HG02884 (cell line): ENCODE measurements around the gene ATP6V1C2.

ENCODE experiments used
- ATAC-seq: cut with Tn5 transposase; IDR thresholded peaks from one replicate; pipeline ENCODE4 v1.9.1; 2021; ENCODE audit warnings: mild to moderate bottlenecking, moderate library complexity; ENCODE audit not compliant: unreplicated experiment

ATP6V1C2 gene

DNA sequence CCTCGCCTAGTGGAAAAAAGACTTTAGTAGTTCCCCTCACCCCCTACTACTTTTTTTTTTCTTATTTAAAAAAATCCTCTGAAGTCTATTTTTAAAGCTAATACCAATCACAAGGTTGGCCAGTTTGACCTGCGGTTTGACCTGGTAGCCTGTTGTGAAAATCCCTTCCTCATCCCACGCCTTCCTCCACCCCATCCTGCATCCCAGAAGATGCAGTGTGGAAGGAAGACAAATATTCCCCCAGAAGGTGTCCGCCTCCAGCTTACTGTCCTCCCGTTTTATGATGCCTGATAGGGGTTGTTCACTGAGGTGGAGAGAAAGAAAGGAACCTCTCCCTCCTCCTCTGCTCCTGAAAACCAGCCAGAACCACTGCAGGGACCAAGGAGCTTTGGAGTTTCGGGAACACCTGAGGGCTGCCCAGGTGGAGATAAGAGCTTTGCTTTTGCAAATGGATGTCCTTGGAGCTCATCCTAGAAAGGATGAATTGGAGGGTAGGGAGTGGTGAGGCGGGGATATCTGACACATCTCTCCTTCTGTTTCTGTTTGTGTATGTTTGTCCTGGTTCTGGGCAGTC is 909 bp downstream of the ATP6V1C2 start:
- no peak for ATAC-seq

- no peak for ATAC-seq
Measured at GRCh38 chr2:10732924-10733565, 11.6 kb downstream of the ATP6V1C2 start.

DNA sequence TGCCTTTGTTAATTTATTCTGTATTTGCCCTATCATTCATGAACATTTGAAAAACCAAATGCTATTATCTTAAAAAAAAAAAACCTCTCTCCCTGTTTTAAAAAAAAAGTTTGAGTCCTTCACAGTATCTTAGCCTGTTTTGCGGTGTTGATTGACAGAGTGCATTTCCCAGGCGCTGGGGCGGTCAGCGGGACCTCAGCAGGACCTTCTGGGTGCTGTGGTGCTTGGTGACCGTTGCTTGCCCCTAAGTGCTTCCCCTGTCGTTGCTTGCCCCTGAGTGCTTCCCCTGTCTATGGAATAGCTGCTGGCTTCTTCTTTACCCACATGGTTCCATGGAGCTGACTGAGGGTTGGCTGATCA is 12.1 kb downstream of the ATP6V1C2 start:
- no peak for ATAC-seq

DNA sequence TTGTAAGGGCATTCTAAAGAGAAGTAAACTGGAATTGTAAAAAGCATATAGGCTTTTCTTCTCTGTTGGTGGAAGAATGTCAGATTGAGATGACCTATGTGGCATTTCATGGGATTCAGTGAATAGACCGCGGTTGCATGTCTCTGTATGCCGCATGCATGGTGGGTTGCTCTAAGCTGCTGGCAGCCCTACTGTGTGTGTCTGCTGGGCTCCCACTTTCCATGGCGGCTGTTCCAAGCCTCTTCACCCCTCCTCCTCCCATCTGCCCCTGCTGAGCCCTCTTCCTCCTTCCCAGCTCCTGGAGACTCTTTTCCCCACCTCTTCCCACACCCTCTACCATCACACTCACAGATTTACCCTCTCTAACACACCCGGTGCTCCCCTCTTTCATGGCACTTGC is 12.6 kb downstream of the ATP6V1C2 start:
- no peak for ATAC-seq

DNA sequence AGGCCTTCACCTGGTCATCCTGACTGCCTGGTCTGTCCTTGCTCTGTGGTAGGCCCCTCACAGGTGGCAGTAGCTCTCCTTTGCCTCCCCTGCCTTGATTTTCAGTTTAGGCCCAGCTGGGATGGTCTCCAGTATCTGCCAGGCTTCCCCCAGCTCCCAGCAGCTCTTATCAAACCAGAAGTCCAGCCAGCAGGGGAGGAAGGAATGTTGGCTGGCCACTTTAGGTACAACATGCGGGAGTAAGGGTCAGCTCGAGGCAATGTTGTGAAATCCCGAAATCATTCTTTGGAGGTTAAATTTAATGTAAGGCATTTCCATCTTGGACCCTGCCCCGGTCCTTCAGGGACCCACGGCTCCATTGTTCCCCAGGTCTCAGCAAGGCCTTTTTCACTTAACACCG is 16.8 kb downstream of the ATP6V1C2 start:
- ATAC-seq: no peak

DNA sequence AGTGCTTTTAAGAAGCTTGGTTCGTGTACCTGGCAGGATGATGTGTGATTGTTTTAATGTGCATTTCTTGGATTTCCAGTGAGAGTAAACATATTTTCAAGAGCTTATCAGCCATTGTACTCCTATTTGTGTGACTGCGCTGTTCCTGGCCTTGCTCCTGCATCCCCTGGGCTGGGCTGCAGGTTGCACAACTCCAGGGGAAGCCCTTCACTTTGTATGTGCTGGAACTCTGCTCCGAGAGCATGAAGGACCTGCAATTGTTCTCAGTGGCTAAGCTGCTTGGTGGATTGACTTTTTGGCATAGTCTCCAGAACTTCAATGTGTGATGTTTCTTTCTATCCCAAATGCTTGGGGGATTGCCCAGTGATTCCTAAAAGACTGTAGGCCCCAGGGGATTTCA is 18.8 kb downstream of the ATP6V1C2 start:
- ATAC-seq: no peak

DNA sequence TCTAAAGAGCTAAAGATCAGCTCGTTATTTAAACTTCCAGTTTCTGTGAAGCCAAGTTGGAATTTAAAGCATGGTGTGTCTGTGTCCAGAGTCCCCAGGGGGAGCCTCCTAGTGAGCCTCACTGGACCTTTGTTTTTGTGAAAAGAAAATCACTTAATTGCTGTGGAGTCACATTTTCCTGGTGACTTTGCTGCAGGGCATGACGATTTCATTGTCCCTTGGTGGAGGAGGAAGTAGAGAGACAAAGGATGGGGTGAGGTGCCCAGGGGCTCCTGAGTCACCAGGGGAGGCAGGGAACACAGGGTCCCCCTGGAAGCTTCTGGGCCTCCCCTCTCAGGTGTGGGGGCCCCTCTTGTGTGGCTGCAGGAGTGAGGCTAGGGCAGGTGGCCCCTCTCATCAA is 19.7 kb downstream of the ATP6V1C2 start:
- ATAC-seq: no peak

- no peak for ATAC-seq
Measured at GRCh38 chr2:10742666-10743065, 21.2 kb downstream of the ATP6V1C2 start.

DNA sequence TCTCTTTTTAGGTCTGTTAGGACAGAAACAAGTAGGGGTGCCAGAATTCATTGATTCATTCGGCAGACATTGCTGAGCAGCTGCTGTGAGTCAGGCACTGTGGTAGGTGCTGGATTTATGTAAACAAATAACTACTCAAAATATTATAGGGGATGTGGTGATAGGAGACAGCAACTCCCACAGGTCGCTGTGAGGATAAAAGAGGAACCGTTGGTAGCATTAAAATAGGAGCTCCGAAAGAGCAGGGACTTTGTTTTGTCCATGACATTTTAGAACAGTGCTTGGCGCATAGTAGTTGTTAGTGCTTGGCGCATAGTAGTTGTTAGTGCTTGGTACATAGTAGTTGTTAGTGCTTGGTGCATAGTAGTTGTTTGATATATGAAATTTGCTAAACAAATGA is 29.2 kb downstream of the ATP6V1C2 start:
- no peak for ATAC-seq

DNA sequence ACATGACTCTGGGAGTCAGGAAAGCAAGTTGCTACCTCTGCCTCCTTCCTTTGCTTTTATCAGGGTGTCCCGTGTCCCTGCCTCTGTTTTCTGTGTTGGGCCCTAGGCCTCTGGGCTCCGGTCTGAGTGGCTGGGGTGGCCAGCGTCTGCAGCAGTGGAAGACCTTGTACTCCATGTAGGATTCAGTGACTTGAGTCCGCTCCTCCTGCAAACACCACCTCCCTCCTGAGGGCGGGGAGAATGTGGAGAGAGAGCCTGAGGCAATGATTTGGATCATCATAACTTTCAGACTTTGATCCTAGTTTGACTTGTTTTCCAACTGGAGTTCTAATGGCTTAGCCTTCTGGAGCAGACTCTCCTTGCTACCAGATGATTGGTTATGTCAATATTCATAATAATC is 30.8 kb downstream of the ATP6V1C2 start:
- ATAC-seq: no peak

- ATAC-seq: no peak
Measured at GRCh38 chr2:10753156-10753555, 31.7 kb downstream of the ATP6V1C2 start.

DNA sequence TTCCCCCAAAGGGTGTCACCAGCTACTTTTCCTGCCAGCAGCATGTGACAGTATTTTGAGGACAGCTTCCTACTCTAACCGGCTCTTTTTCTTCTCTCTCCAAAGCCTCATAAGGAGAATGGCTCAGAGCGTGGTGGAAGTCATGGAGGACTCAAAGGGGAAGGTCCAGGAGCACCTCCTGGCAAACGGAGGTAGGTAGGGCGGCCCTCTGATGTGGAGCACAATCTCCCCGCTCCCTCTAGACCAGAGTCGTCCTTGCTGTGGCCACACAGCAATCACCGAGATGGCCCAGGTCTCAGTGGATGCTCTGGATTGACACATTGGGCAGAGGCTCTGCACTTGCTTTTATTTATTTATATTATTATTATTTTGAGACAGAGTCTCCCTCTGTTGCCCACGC is 32.4 kb downstream of the ATP6V1C2 start:
- ATAC-seq: no peak

DNA sequence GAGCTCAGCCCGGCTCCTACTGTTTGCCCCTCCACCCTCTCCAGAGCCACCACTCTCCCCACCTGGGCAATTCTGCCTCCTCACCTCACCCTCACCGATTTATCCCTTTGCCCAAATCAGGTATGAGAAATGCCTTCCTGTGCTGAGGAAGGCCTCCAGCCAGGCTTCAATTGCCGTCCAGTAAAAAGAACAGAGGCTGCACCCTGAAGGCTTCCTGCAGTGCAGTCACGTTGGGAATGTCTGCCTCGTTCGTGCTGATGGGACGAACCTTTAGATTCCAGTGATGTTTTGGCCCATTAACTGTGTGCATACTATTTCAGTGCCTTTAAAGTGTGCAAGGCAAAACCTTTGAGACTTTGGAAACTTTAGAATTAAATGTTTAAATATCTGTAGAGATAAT is 34.2 kb downstream of the ATP6V1C2 start:
- ATAC-seq: no peak

GRCh38 chr2:10757814-10758286 is 36.4 kb downstream of the ATP6V1C2 start:
- ATAC-seq: no peak

DNA sequence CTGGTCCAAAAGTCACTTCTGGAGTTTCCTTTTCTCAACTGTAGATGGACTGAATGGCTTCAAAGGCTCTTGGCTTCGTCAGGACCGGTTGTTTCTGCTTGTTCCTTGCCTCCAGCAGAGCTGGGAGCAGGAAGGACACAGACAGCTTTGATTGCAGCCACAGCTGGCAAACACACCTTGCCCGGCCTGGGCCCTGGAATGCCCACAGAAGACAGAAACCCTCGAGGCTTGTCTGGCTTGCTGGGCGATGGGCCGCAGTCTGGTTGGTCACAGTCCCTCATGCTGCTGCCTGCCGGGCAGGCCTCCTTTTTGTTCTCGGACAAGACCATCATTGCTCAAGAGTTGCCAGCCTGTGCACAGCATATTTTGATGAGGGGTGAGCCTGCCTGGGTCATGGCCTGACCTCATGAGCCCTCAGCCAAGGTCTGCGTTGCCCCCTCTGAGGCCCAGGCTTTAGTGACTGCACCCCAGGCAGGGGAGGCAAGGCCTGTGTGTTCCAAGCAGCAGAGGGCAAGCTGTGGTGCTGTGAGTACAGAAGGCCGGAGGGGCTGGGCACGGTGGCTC is 37.8 kb downstream of the ATP6V1C2 start:
- no peak for ATAC-seq

GRCh38 chr2:10760794-10761504 is 39.5 kb downstream of the ATP6V1C2 start:
- no peak for ATAC-seq

- ATAC-seq: no peak
Measured at GRCh38 chr2:10761591-10761990, 40.2 kb downstream of the ATP6V1C2 start.

DNA sequence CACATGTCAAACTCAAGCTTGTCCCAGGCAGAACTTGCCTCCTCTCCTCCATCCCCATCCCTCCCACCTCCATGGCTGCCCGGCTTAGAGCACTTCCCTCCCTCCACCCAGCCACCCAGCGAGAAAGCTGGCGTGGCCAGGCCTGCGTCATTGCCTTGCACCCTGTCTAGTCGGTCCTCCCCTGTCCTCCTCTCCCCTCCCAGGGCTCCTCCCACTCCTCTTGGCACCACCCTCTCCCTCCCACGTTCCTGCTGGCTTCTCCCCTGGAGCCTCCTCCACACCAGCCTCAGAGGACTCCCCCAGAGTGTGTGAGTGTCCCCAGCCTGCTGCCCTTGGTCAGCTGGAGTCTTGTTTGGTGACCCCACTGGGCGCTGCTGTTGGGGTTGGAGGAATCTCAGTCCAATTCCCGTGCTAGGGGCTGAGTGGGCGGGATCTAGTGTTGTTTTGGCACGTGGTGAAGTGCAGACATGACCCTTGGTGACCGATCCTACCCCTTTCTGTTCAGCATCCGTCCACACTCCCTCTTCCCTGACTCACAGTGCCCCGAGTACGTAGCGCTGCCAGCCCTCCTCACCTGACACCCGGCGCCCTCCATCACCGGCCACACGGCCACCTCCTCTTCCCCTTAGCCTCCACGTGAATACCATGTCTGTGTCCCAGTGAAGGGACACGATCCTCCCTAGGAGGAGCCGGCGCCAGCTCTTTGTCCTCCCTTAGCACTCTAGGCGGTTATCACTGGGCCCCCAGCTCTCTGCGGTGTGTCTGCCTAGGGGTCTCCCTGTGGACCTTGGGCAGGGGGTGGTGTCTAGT is 41.4 kb downstream of the ATP6V1C2 start:
- no peak for ATAC-seq

DNA sequence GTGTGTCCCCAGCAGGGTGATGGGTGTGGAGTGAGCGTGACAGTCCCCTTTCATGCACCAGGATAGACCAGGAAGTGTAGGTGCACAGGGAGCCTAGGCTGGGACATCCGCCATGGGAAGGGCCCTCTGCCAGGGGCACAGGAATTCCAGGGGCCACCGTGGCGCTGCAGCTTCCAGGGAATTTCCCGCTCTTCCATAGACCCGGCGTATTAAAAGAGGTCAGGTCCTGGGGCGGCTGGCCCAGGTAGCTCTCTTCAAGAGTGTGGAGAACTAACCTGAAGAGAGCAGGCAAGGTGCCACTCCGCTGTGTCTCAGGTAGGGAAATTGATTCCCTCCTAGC is 42.0 kb downstream of the ATP6V1C2 start:
- ATAC-seq: no peak

DNA sequence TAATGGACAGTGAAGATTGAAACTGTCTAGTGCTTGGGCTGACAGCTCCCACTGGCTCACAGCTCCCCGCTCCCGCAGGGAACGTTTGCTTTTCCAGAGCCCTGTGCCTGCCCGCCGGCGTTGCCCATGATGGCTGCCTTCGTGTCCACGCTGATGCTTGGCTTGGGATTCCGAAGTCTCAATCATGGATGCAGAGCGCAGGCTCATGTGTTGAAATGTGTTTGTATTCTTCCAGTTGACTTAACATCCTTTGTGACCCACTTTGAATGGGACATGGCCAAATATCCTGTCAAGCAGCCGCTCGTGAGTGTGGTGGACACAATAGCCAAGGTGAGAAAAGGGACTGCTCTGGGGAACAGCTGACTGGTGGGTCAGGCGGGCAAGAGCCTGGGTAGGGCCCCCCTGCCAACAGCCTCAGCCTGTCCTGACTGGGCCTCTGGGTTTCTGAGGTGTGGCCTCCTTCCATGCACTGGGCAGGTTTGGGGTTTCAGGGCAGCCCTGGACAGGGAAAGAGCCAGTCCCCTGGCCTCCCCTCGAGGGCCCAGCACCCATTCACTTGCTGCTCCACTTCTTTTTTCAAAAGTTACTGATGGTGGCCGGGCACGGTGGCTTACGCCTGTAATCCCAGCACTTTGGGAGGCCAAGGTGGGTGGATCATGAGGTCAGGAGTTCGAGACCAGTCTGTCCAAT is 42.8 kb downstream of the ATP6V1C2 start:
- no peak for ATAC-seq

DNA sequence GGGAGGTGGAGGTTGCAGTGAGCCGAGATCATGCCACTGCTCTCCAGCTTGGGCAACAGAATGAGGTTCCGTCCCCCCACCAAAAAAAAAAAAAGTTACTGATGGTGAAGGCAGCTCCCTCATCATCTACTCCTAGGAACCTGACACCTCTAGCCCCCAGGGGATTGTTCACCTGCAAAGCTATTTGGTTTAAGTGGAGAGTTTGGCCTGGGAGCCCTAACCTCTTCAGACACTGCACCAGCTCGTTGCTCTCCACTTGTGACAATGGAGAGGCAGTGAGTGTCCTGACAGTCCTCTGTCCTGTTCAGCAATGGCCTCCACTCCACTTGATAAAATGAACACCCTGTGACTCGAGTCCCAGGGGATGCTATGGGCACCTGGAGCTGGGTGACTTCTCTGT is 43.5 kb downstream of the ATP6V1C2 start:
- no peak for ATAC-seq
